AG09319 (cell line): ENCODE data around the gene ST3GAL6.

Experiments
- DNase-seq: peaks from one replicate; pipeline ENCODE4 v3.0.0-alpha.2; 2010; ENCODE audit warnings: low read depth; ENCODE audit errors: extremely low read depth
- TF ChIP-seq, protein P1 (sequence below): IDR thresholded peaks from 2 replicates; pipeline ENCODE4 v1.5.1; 2011; ENCODE audit warnings: low read depth, mild to moderate bottlenecking, inconsistent platforms, low read length, moderate library complexity

The ST3GAL6 gene

GRCh38 chr3:98780343-98780742 is 17.2 kb downstream of the ST3GAL6 start:
- TF ChIP-seq, protein P1, sequence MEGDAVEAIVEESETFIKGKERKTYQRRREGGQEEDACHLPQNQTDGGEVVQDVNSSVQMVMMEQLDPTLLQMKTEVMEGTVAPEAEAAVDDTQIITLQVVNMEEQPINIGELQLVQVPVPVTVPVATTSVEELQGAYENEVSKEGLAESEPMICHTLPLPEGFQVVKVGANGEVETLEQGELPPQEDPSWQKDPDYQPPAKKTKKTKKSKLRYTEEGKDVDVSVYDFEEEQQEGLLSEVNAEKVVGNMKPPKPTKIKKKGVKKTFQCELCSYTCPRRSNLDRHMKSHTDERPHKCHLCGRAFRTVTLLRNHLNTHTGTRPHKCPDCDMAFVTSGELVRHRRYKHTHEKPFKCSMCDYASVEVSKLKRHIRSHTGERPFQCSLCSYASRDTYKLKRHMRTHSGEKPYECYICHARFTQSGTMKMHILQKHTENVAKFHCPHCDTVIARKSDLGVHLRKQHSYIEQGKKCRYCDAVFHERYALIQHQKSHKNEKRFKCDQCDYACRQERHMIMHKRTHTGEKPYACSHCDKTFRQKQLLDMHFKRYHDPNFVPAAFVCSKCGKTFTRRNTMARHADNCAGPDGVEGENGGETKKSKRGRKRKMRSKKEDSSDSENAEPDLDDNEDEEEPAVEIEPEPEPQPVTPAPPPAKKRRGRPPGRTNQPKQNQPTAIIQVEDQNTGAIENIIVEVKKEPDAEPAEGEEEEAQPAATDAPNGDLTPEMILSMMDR, result no peak

GRCh38 chr3:98782824-98783500 is 19.8 kb downstream of the ST3GAL6 start:
- DNase-seq, result no peak
- TF ChIP-seq, protein P1, result no peak

More at GRCh38 chr3:98780343-98780742, 17.2 kb downstream of the ST3GAL6 start:
- no peak for DNase-seq

- no peak for DNase-seq
- TF ChIP-seq, protein P1, result no peak
These were observed 20.9 kb downstream of the ST3GAL6 start for GRCh38 chr3:98784042-98784441.

GRCh38 chr3:98784666-98785600 is 21.8 kb downstream of the ST3GAL6 start:
- DNase-seq, result peak; percentile 64
- TF ChIP-seq, protein P1, result no peak

DNA sequence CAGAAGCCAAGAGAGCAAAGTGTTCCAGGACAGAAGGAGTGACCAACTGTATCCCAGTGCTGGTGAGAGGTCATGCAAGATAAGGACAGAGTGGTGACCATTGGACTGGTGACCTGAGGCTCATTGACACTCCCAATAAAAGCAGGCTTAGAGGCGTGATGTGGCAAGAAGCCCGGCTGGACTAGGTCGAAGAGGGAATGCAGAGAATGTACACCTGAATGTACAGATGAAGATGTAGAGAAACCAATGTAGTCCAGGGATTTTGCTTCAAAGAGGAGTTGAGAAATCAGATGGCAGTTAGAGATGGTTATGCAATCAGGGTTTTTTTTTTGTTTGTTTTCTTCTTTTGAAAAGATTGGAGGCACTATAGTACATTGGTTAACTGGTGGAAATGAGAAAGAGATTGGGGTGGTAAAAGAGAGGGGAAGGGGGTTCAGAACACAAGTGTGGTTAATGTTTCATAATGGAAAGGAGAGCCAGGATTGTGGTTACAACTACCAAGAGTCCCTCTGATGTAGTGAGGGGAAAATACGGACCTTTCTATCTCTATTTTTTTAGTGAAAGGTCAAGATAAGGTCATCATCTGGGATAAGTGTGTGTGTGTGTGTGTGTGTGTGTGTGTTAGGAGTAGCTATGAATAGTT is 23.3 kb downstream of the ST3GAL6 start:
- TF ChIP-seq, protein P1, result no peak
- DNase-seq, result no peak

- no peak for DNase-seq
- TF ChIP-seq, protein P1, result no peak
These were observed 24.0 kb downstream of the ST3GAL6 start for GRCh38 chr3:98787181-98787580.
